K562 (cell line): ENCODE results near the gene MDM1. TPM values are rescaled to one million over a fixed set of nuclear protein-coding genes. Genes with fewer than 3 reads are reported as not detected.

ENCODE experiments used
- ATF7 ChIP-seq: fragments of 450-650 bp; IDR thresholded peaks from 2 replicates; pipeline ENCODE4 v1.7.1; 2014; ENCODE audit warnings: mild to moderate bottlenecking, moderate library complexity
- BRF2 ChIP-seq: IDR thresholded peaks from 3 replicates; pipeline ENCODE4 v1.6.1; 2011; ENCODE audit warnings: borderline replicate concordance, mild to moderate bottlenecking; ENCODE audit not compliant: insufficient read length, insufficient read depth
- CBX8 ChIP-seq: fragments of 200-600 bp; sonication (generic); IDR thresholded peaks from 2 replicates; pipeline ENCODE4 v1.6.1; 2012; ENCODE audit warnings: borderline replicate concordance, mixed run types, low read depth, mild to moderate bottlenecking, moderate library complexity, mixed read lengths, low read length, control low read depth, inconsistent platforms; ENCODE audit not compliant: poor library complexity, severe bottlenecking; ENCODE audit errors: extremely low read depth
- GATAD2A ChIP-seq: fragments of 450-650 bp; IDR thresholded peaks from 2 replicates; pipeline ENCODE4 v1.6.1; 2017
- HDAC3 ChIP-seq: fragments of 450-650 bp; IDR thresholded peaks from 2 replicates; pipeline ENCODE4 v1.6.1; 2018; ENCODE audit warnings: borderline replicate concordance, mild to moderate bottlenecking, moderate library complexity; ENCODE audit not compliant: partially characterized antibody
- HIVEP1 ChIP-seq: fragments of 250-450 bp; sonication (Bioruptor Pico); IDR thresholded peaks from 2 replicates; pipeline ENCODE4 v1.4.0; 2020; ENCODE audit warnings: mild to moderate bottlenecking
- HOMEZ ChIP-seq: fragments of 250-450 bp; sonication (Bioruptor Pico); IDR thresholded peaks from 2 replicates; pipeline ENCODE4 v1.4.0; 2020; ENCODE audit warnings: mild to moderate bottlenecking, moderate library complexity
- MEIS2 ChIP-seq: fragments of 450-650 bp; IDR thresholded peaks from 2 replicates; pipeline ENCODE4 v1.6.1; 2014; ENCODE audit warnings: mild to moderate bottlenecking; ENCODE audit not compliant: partially characterized antibody
- RBBP5 ChIP-seq: fragments of 200-600 bp; sonication (generic); IDR thresholded peaks from 2 replicates; pipeline ENCODE4 v1.6.1; 2012; ENCODE audit warnings: borderline replicate concordance, mild to moderate bottlenecking, low read length, control low read depth, inconsistent platforms; ENCODE audit not compliant: insufficient read depth, poor library complexity, severe bottlenecking
- SMAD3 ChIP-seq: fragments of 450-650 bp; formaldehyde crosslinking; conservative IDR thresholded peaks from 2 replicates; pipeline ENCODE4 v1.4.0; 2020; ENCODE audit warnings: mild to moderate bottlenecking
- SRSF9 ChIP-seq: fragments of 200-400 bp; formaldehyde crosslinking; IDR thresholded peaks from 2 replicates; pipeline ENCODE4 v1.6.1; 2017; ENCODE audit warnings: low read depth, low read length, borderline replicate concordance
- ZNF282 ChIP-seq: sonication (generic); formaldehyde crosslinking; IDR thresholded peaks from 2 replicates; pipeline ENCODE4 v1.8.1; 2023; ENCODE audit warnings: missing genetic modification reagents
- polyA plus RNA-seq, 8 experiments: library from polyadenylated mRNA; depleted of rRNA in 4 of 8; stranded (reverse) in 5 of 8; unstranded in 3 of 8; fragments of >200 nt; fragmentation: Nextera tagmentation in 2 of 8; fragmentation: Illumina TruSeq in 1 of 8; extraction: Ambion mirVana in 2 of 8; extraction: Trizol in 1 of 8; gene quantifications; 2 replicates each; pipeline versions ENCODE4 v1.2.1 to v1.2.3, GENCODE V29; 2011 to 2014; ENCODE audit warnings: inconsistent platforms in 1 of 8, missing spikeins in 1 of 8
- total RNA-seq, 7 experiments: library from RNA; depleted of rRNA in 6 of 7; stranded (reverse); fragments of >200 nt in 6 of 7; fragmentation: Illumina TruSeq in 2 of 7; extraction: Trizol in 2 of 7; gene quantifications; 2 replicates each; pipeline versions ENCODE4 v1.2.1 to v1.2.3, GENCODE V29; 2011 to 2021; ENCODE audit warnings: low replicate concordance in 1 of 7
- TF ChIP-seq, protein P1 (sequence below): sonication (generic); formaldehyde crosslinking; IDR thresholded peaks from 2 replicates; pipeline ENCODE4 v1.4.0; 2020; ENCODE audit warnings: mild to moderate bottlenecking, missing genetic modification reagents
- TF ChIP-seq, protein P2 (sequence below): fragments of 450-650 bp; IDR thresholded peaks from 2 replicates; pipeline ENCODE4 v1.6.1; 2016; ENCODE audit warnings: borderline replicate concordance
- TF ChIP-seq, protein P3 (sequence below): sonication (generic); formaldehyde crosslinking; IDR thresholded peaks from 2 replicates; pipeline ENCODE4 v1.9.0; 2022; ENCODE audit warnings: mild to moderate bottlenecking, missing genetic modification reagents

Gene MDM1
- total and polyA plus RNA-seq, 9 of the 15 experiments (the other 6 are each of a cell fraction or from before 2014, with no cell fraction given): 7.5 to 16.8 (median 13.1) TPM

DNA sequence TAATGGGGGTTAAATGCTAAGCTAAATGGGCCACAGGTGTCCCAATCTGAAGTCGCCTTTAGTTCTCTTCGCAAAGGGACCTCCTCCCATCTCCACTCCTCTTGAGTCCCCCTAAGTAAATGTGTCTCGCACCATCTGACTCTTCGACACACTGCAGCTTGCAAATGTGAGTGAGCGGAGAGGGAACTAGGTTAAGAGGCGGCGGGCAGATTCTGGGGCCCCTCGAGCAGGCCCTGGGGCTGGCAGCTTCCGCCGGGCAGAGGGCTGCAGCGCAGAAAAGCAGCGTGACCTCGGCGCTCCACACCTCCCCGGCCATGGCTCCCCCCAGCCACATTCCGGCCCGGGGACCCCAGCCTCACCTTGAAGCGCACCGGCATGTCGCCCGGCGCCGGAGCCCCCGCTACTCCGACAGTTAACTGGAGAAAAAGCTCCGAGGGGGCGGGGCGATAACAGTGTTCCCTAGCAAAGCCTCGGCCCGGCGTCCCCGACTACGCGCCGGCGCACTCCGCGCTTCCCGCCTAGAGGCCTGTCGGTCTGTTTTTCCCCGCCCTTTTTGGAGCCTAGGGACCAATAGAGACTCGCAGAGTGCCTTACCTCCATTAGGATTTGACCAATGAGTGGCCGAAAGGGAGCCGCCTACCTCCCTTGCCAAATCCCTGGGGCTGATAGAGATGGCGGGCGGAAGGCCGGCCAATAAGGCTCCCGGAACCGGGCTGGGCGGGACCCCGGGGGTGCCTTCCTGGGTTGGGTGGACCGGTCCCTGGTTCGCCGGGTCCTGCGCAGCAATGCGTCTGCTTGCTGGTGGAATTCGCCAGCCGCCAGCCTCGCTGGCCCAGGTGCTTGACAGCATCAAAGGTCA, at the start of gene MDM1 (continued):
- no peak for TF ChIP-seq SRSF9
- no peak for TF ChIP-seq GATAD2A
- no peak for TF ChIP-seq BRF2
- TF ChIP-seq SMAD3 (CRISPR knock-in tag): no peak
- TF ChIP-seq, protein P1, sequence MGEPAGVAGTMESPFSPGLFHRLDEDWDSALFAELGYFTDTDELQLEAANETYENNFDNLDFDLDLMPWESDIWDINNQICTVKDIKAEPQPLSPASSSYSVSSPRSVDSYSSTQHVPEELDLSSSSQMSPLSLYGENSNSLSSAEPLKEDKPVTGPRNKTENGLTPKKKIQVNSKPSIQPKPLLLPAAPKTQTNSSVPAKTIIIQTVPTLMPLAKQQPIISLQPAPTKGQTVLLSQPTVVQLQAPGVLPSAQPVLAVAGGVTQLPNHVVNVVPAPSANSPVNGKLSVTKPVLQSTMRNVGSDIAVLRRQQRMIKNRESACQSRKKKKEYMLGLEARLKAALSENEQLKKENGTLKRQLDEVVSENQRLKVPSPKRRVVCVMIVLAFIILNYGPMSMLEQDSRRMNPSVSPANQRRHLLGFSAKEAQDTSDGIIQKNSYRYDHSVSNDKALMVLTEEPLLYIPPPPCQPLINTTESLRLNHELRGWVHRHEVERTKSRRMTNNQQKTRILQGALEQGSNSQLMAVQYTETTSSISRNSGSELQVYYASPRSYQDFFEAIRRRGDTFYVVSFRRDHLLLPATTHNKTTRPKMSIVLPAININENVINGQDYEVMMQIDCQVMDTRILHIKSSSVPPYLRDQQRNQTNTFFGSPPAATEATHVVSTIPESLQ: 0 out of 2 replicates have a peak, but pooled peaks have one; percentile 14
- TF ChIP-seq, protein P2, sequence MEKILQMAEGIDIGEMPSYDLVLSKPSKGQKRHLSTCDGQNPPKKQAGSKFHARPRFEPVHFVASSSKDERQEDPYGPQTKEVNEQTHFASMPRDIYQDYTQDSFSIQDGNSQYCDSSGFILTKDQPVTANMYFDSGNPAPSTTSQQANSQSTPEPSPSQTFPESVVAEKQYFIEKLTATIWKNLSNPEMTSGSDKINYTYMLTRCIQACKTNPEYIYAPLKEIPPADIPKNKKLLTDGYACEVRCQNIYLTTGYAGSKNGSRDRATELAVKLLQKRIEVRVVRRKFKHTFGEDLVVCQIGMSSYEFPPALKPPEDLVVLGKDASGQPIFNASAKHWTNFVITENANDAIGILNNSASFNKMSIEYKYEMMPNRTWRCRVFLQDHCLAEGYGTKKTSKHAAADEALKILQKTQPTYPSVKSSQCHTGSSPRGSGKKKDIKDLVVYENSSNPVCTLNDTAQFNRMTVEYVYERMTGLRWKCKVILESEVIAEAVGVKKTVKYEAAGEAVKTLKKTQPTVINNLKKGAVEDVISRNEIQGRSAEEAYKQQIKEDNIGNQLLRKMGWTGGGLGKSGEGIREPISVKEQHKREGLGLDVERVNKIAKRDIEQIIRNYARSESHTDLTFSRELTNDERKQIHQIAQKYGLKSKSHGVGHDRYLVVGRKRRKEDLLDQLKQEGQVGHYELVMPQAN: 0 out of 2 replicates have a peak, but pooled peaks have one; percentile 40
- TF ChIP-seq MEIS2: peak; percentile 29
- 0 out of 2 replicates have a peak, but pooled peaks have one; percentile 41 for TF ChIP-seq ATF7
- TF ChIP-seq ZNF282 (CRISPR knock-in tag): no peak
- TF ChIP-seq CBX8: no peak
- no peak for TF ChIP-seq HIVEP1 (CRISPR knock-in tag)
- TF ChIP-seq HOMEZ (CRISPR knock-in tag): no peak
- TF ChIP-seq, protein P3, sequence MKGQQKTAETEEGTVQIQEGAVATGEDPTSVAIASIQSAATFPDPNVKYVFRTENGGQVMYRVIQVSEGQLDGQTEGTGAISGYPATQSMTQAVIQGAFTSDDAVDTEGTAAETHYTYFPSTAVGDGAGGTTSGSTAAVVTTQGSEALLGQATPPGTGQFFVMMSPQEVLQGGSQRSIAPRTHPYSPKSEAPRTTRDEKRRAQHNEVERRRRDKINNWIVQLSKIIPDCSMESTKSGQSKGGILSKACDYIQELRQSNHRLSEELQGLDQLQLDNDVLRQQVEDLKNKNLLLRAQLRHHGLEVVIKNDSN (CRISPR knock-in tag): peak; percentile 24; the same call in 1 of the 2 replicates
- no peak for TF ChIP-seq HDAC3
- peak; percentile 79 for TF ChIP-seq RBBP5
